ENCODE measurements around the gene EIF6. TPM values are rescaled to one million over a fixed set of nuclear protein-coding genes. Genes with fewer than 3 reads are reported as not detected.

The EIF6 gene
- total and polyA plus RNA-seq, 9 of the 15 experiments (the other 6 are each of a cell fraction or from before 2014, with no cell fraction given): 165 to 832 (median 229) TPM

- TF ChIP-seq ZNF592 (IDR thresholded peaks at IDR 0.05) (0 out of 2 replicates have a peak, but pooled peaks have one; percentile 14), MLX (CRISPR knock-in tag; conservative IDR thresholded peaks at IDR 0.05) (no peak), KAT7 (CRISPR knock-in tag; IDR thresholded peaks at IDR 0.05; ENCODE audit: borderline replicate concordance) (peak; percentile 18; the same call in 1 of the 2 replicates), ZNF24 (IDR thresholded peaks at IDR 0.05) (peak; percentile 94), HDAC1 (IDR thresholded peaks at IDR 0.05) (peak; percentile 77 to 91; a peak in 3 of 4 replicates), BCOR (IDR thresholded peaks at IDR 0.05) (0 out of 2 replicates have a peak, but pooled peaks have one; percentile 6), SNIP1 (IDR thresholded peaks at IDR 0.05; ENCODE audit: low read depth) (peak; percentile 87), HCFC1 (IDR thresholded peaks at IDR 0.05; ENCODE audit: low read depth, low read length) (peak; percentile 79), GMEB1 (CRISPR knock-in tag; IDR thresholded peaks at IDR 0.05) (peak; percentile 28; the same call in 1 of the 2 replicates), HNRNPLL (IDR thresholded peaks at IDR 0.05; ENCODE audit: low read depth, low read length, poor library complexity, severe bottlenecking) (peak; percentile 21), FOXP1 (CRISPR knock-in tag; IDR thresholded peaks at IDR 0.05) (peak; percentile 87), C11orf30 (IDR thresholded peaks at IDR 0.05; ENCODE audit: low read depth) (peak; percentile 78), SUPT5H (IDR thresholded peaks at IDR 0.05) (peak; percentile 86), ZBTB7A (IDR thresholded peaks at IDR 0.05; ENCODE audit: borderline replicate concordance, control insufficient read depth, low read depth, low read length) (peak; percentile 64), ZNF324 (CRISPR knock-in tag; IDR thresholded peaks at IDR 0.05) (no peak), MYC (IDR thresholded peaks at IDR 0.05; ENCODE audit: low read depth, low read length) (peak; percentile 95), MYC (CRISPR knock-in tag; IDR thresholded peaks at IDR 0.05; ENCODE audit: borderline replicate concordance, low read depth) (0 out of 2 replicates have a peak, but pooled peaks have one; percentile 57)
- TF ChIP-seq, protein P1, sequence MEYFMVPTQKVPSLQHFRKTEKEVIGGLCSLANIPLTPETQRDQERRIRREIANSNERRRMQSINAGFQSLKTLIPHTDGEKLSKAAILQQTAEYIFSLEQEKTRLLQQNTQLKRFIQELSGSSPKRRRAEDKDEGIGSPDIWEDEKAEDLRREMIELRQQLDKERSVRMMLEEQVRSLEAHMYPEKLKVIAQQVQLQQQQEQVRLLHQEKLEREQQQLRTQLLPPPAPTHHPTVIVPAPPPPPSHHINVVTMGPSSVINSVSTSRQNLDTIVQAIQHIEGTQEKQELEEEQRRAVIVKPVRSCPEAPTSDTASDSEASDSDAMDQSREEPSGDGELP (CRISPR knock-in tag; IDR thresholded peaks at IDR 0.05; ENCODE audit: borderline replicate concordance): peak; percentile 64
- TF ChIP-seq, protein P2, sequence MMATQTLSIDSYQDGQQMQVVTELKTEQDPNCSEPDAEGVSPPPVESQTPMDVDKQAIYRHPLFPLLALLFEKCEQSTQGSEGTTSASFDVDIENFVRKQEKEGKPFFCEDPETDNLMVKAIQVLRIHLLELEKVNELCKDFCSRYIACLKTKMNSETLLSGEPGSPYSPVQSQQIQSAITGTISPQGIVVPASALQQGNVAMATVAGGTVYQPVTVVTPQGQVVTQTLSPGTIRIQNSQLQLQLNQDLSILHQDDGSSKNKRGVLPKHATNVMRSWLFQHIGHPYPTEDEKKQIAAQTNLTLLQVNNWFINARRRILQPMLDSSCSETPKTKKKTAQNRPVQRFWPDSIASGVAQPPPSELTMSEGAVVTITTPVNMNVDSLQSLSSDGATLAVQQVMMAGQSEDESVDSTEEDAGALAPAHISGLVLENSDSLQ (IDR thresholded peaks at IDR 0.05): peak; percentile 43
These were observed at the start of gene EIF6 (continued) for GRCh38 chr20:35284267-35284991.

All from K562 (cell line).